ENCODE measurements around the gene PALD1.

GRCh38 chr10:70515035-70515667 is 36.6 kb downstream of the PALD1 start:
- TF ChIP-seq CTCF (IDR thresholded peaks at IDR 0.05) (no peak), EZH2phosphoT487 (IDR thresholded peaks at IDR 0.05) (no peak)

Measured in neural progenitor cell (in vitro differentiated cells).